ENCODE measurements around the gene CRABP2. TPM values are rescaled to one million over a fixed set of nuclear protein-coding genes. Genes with fewer than 3 reads are reported as not detected.
A peak's percentile ranks its signal among the peaks of the same experiment; 100 is the strongest.

CRABP2 gene
- total RNA-seq, 1 donor from 2014 or later = 606 TPM

- H3K4me3 Mint-ChIP-seq = peak overlapping the region; percentile 86
- H3K27me3 Mint-ChIP-seq (ENCODE audit: low read depth) = peaks cover 9% of the 10 kb centered on the region
- H3K4me1 Mint-ChIP-seq = peaks cover 66% of the 10 kb centered on the region
- no peaks in the 10 kb centered on the region for H3K36me3 Mint-ChIP-seq (ENCODE audit: low read depth)
- H3K27ac Mint-ChIP-seq (ENCODE audit: unreplicated experiment) = peak overlapping the region; percentile 46
- TF ChIP-seq, protein P1, sequence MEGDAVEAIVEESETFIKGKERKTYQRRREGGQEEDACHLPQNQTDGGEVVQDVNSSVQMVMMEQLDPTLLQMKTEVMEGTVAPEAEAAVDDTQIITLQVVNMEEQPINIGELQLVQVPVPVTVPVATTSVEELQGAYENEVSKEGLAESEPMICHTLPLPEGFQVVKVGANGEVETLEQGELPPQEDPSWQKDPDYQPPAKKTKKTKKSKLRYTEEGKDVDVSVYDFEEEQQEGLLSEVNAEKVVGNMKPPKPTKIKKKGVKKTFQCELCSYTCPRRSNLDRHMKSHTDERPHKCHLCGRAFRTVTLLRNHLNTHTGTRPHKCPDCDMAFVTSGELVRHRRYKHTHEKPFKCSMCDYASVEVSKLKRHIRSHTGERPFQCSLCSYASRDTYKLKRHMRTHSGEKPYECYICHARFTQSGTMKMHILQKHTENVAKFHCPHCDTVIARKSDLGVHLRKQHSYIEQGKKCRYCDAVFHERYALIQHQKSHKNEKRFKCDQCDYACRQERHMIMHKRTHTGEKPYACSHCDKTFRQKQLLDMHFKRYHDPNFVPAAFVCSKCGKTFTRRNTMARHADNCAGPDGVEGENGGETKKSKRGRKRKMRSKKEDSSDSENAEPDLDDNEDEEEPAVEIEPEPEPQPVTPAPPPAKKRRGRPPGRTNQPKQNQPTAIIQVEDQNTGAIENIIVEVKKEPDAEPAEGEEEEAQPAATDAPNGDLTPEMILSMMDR (conservative IDR thresholded peaks at IDR 0.05) = no peak
- DNase-seq (ENCODE audit: low read depth, low spot score) = no peak
- no peaks in the 10 kb centered on the region for H3K9me3 Mint-ChIP-seq
These were observed 13.5 kb downstream of the CRABP2 start for GRCh38 chr1:156691665-156692440.

DNA sequence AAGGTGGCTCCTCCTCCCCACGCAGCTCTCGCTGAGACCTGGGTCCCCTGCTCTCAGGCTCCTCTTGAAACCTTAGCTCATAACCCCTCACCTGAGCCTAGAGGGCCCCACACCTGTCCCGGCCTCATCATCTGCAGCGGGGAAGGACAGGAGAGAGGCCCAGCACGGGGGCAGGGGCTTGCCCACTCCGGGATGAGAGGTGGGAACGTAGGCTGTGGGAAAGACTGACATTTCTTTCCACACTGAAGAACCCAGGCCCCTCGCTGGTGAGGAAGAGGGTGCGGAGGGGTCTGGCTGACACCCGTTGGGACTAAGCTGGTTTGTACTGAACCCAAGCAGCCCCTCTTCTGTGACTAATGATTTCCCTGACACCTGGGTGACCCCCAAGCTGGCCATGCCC is 14.2 kb downstream of the CRABP2 start:
- H3K4me1 Mint-ChIP-seq = peaks cover 60% of the 10 kb centered on the region
- peaks cover 9% of the 10 kb centered on the region for H3K27me3 Mint-ChIP-seq (ENCODE audit: low read depth)
- no peaks in the 10 kb centered on the region for H3K36me3 Mint-ChIP-seq (ENCODE audit: low read depth)
- H3K27ac Mint-ChIP-seq (ENCODE audit: unreplicated experiment) = peak overlapping the region; percentile 46
- DNase-seq (ENCODE audit: low read depth, low spot score) = no peak
- H3K9me3 Mint-ChIP-seq = no peaks in the 10 kb centered on the region
- TF ChIP-seq, protein P1 (conservative IDR thresholded peaks at IDR 0.05) = no peak
- H3K4me3 Mint-ChIP-seq = peak overlapping the region; percentile 86

- H3K27me3 Mint-ChIP-seq (ENCODE audit: low read depth) = peaks cover 9% of the 10 kb centered on the region
- no peak for DNase-seq (ENCODE audit: low read depth, low spot score)
- H3K4me1 Mint-ChIP-seq = peaks cover 60% of the 10 kb centered on the region
- peak overlapping the region; percentile 78 for H3K27ac Mint-ChIP-seq (ENCODE audit: unreplicated experiment)
- peak overlapping the region; percentile 78 for H3K4me3 Mint-ChIP-seq
- no peaks in the 10 kb centered on the region for H3K36me3 Mint-ChIP-seq (ENCODE audit: low read depth)
- H3K9me3 Mint-ChIP-seq = no peaks in the 10 kb centered on the region
- TF ChIP-seq, protein P1 (conservative IDR thresholded peaks at IDR 0.05) = no peak
These were observed 14.7 kb downstream of the CRABP2 start for GRCh38 chr1:156690675-156691036.

- TF ChIP-seq, protein P1 (conservative IDR thresholded peaks at IDR 0.05) = no peak
These were observed 15.3 kb downstream of the CRABP2 start for GRCh38 chr1:156689953-156690674.

DNA sequence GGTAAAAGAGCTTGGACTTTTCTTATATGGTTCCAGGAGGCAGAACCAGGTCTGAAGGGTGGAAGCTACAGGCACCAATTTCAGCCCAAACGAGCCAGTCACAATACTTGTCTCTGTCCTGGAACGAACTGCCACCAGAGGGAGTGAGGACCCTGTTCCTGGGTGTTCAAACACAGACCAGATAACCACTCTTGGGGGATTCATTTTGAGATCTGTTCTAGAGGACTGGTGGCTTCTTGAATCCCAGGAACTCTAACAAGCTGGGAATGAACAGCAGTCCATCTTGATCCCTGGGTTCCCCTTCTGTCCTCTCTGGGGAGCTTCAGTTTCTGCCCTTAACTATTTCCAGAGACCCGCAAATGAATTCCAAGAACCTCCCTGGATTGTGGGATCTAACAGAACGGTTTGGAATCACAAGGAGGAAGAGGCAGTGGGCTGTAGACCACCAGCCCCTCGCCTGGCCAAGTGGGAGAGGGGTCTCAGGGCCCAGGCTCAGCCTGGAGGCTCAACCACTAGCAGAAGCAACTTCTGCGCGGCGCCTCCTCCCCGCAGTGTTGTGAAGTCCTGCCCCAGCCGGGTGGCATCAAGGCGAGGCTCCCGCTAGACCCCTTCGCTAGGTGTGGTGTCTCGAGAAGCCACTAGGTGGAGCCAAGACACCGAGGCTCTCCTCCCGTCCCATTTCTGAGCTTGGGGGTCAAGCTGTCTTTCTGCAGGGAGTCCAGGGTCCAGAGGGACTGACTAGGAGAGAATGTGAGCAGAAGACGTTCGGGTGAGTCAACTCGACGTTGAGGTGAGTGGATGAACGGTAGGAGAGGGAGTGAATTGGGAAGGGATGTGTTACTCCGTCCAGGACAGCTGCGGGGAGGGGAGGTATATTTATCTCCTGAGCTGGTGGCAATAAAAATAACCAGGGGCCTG is 16.1 kb downstream of the CRABP2 start:
- TF ChIP-seq, protein P1 (conservative IDR thresholded peaks at IDR 0.05) = peak; percentile 88
- Mint-ChIP-seq H3K9me3 (no peaks in the 10 kb centered on the region), H3K4me1 (peaks cover 55% of the 10 kb centered on the region), H3K36me3 (ENCODE audit: low read depth) (no peaks in the 10 kb centered on the region), H3K27ac (ENCODE audit: unreplicated experiment) (peak overlapping the region; percentile 90), H3K27me3 (ENCODE audit: low read depth) (peaks cover 9% of the 10 kb centered on the region), H3K4me3 (peak overlapping the region; percentile 78)
- peak; percentile 84 for DNase-seq (ENCODE audit: low read depth, low spot score)

More at GRCh38 chr1:156689953-156690674, 15.3 kb downstream of the CRABP2 start:
- H3K27me3 Mint-ChIP-seq (ENCODE audit: low read depth) = peaks cover 9% of the 10 kb centered on the region
- H3K9me3 Mint-ChIP-seq = no peaks in the 10 kb centered on the region
- peak overlapping the region; percentile 78 for H3K27ac Mint-ChIP-seq (ENCODE audit: unreplicated experiment)
- H3K4me3 Mint-ChIP-seq = peak overlapping the region; percentile 78
- H3K4me1 Mint-ChIP-seq = peaks cover 60% of the 10 kb centered on the region
- no peak for DNase-seq (ENCODE audit: low read depth, low spot score)
- H3K36me3 Mint-ChIP-seq (ENCODE audit: low read depth) = no peaks in the 10 kb centered on the region
